LNCaP clone FGC (cell line): ENCODE measurements around the gene ABHD11.
"Not testable (repeated sequence)": the region's sequence is repeated elsewhere in the genome, so short reads cannot be mapped to it uniquely, and the experiment has no call there.

Source experiments
- DNase-seq: peaks from one replicate; pipeline ENCODE4 v3.0.0-alpha.2; 2011; ENCODE audit warnings: low read depth
- H3K4me3 ChIP-seq: 2 replicates; pipeline ENCODE4 v1.5.1; 2011; ENCODE audit warnings: mild to moderate bottlenecking, low read depth, low read length, control low read depth
- TF ChIP-seq, protein P1 (sequence below): IDR thresholded peaks from 2 replicates; pipeline ENCODE4 v1.5.1; 2012; ENCODE audit warnings: mild to moderate bottlenecking; ENCODE audit not compliant: control insufficient read depth, insufficient read depth; ENCODE audit errors: extremely low read depth

The ABHD11 gene

GRCh38 chr7:73723813-73724212 lies 14.8 kb downstream of the ABHD11 start:
- no peak overlapping the region for H3K4me3 ChIP-seq
- TF ChIP-seq, protein P1, sequence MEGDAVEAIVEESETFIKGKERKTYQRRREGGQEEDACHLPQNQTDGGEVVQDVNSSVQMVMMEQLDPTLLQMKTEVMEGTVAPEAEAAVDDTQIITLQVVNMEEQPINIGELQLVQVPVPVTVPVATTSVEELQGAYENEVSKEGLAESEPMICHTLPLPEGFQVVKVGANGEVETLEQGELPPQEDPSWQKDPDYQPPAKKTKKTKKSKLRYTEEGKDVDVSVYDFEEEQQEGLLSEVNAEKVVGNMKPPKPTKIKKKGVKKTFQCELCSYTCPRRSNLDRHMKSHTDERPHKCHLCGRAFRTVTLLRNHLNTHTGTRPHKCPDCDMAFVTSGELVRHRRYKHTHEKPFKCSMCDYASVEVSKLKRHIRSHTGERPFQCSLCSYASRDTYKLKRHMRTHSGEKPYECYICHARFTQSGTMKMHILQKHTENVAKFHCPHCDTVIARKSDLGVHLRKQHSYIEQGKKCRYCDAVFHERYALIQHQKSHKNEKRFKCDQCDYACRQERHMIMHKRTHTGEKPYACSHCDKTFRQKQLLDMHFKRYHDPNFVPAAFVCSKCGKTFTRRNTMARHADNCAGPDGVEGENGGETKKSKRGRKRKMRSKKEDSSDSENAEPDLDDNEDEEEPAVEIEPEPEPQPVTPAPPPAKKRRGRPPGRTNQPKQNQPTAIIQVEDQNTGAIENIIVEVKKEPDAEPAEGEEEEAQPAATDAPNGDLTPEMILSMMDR: no peak
- no peak for DNase-seq

GRCh38 chr7:73722785-73723184 lies 15.8 kb downstream of the ABHD11 start:
- no peak overlapping the region for H3K4me3 ChIP-seq
- TF ChIP-seq, protein P1: no peak
- DNase-seq: no peak

DNA sequence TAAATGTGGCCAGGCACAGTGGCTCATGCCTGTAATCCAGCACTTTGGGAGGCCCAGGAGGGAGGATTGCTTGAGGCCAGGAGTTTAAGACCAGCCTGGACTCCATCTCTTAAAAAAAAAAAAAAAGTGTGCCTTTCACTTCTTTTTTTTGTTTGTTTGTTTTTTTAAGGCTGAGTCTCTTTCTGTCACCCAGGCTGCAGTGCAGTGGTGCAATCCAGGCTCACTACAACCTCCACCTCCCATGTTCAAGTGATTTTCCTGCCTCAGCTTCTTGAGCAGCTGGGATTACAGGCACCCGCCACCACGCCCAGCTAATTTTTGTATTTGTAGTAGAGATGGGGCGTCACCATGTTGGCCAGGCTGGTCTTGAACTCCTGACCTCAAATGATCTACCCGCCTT lies 16.4 kb downstream of the ABHD11 start:
- not testable (repeated sequence) for DNase-seq, H3K4me3 ChIP-seq

GRCh38 chr7:73721377-73721817 lies 17.2 kb downstream of the ABHD11 start:
- TF ChIP-seq, protein P1: no peak
- no peak overlapping the region for H3K4me3 ChIP-seq
- peak; percentile 86 for DNase-seq

DNA sequence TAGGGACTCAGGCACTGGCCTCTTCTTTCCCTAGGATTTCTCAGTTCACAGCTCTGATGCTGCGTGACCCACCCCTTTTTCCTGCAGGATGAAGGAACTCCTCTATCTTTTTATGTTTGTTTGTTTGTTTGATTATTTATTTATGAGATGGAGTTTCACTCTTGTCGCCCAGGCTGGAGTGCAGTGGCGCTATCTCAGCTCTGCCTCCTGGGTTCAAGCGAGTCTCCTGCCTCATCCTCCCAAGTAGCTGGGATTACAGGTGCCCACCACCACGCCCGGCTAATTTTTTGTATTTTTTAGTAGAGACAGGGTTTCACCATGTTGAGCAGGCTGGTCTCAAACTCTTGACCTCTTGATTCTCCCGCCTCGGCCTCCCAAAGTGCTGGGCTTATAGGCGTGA lies 18.2 kb downstream of the ABHD11 start:
- H3K4me3 ChIP-seq, DNase-seq: not testable (repeated sequence)

- DNase-seq: no peak
- H3K4me3 ChIP-seq: peak overlapping the region; percentile 42
- TF ChIP-seq, protein P1: no peak
These were observed 18.8 kb downstream of the ABHD11 start for GRCh38 chr7:73719806-73720169.

- peak within 1 kb of the TSS; percentile 87 for H3K4me3 ChIP-seq
- TF ChIP-seq, protein P1: no peak
- no peak for DNase-seq
These were observed 19.4 kb downstream of the ABHD11 start, which contains the start of gene STX1A for GRCh38 chr7:73718905-73719805. Gene STX1A (minus strand): TSS chr7:73719669. CDS start chr7:73719631, 38 bp downstream.

GRCh38 chr7:73718438-73718881 lies 20.1 kb downstream of the ABHD11 start:
- peak overlapping the region; percentile 87 for H3K4me3 ChIP-seq
- TF ChIP-seq, protein P1: no peak
- DNase-seq: no peak
